Activated CD4-positive, alpha-beta T cell treated with anti-CD3 and anti-CD28 coated beads for 48 hours (primary cell): ENCODE data around the gene FLII.
"Not testable (repeated sequence)": the region's sequence is repeated elsewhere in the genome, so short reads cannot be mapped to it uniquely, and the experiment has no call there.

ENCODE experiments used
- DNase-seq: peaks from one replicate; pipeline ENCODE4 v3.0.0-alpha.2; 2020

The FLII gene

GRCh38 chr17:18238299-18238698 lies 20.2 kb downstream of the FLII start:
- DNase-seq, result no peak

- DNase-seq, result no peak
Observed at GRCh38 chr17:18237461-18237860, 21.1 kb downstream of the FLII start.

GRCh38 chr17:18236494-18236893 lies 22.0 kb downstream of the FLII start:
- DNase-seq, result no peak

GRCh38 chr17:18235743-18236256 lies 22.7 kb downstream of the FLII start:
- peak; percentile 65 for DNase-seq

GRCh38 chr17:18234853-18235380 lies 23.6 kb downstream of the FLII start:
- no peak for DNase-seq

- no peak for DNase-seq
Observed at GRCh38 chr17:18233803-18234518, 24.6 kb downstream of the FLII start.

- DNase-seq, result no peak
Observed at GRCh38 chr17:18231164-18231563, 27.4 kb downstream of the FLII start.

- DNase-seq, result no peak
Observed at GRCh38 chr17:18230288-18231141, 28.0 kb downstream of the FLII start.

GRCh38 chr17:18229771-18230170 lies 28.8 kb downstream of the FLII start:
- DNase-seq, result no peak

GRCh38 chr17:18229254-18229653 lies 29.3 kb downstream of the FLII start:
- DNase-seq, result no peak

GRCh38 chr17:18228176-18228682 lies 30.3 kb downstream of the FLII start:
- DNase-seq, result no peak

- no peak for DNase-seq
Observed at GRCh38 chr17:18227635-18228034, 30.9 kb downstream of the FLII start.

GRCh38 chr17:18226284-18226945 lies 32.1 kb downstream of the FLII start:
- no peak for DNase-seq

- DNase-seq, result peak; percentile 14
Observed at GRCh38 chr17:18225642-18226283, 32.8 kb downstream of the FLII start.

- DNase-seq, result peak; percentile 97
Observed at GRCh38 chr17:18225121-18225641, 33.4 kb downstream of the FLII start, which contains the start of gene LLGL1. LLGL1 (plus strand) TSS chr17:18225635; CDS start chr17:18225683, 48 bp downstream.

GRCh38 chr17:18224387-18225120 lies 34.0 kb downstream of the FLII start:
- DNase-seq, result no peak

- DNase-seq, result no peak
Observed at GRCh38 chr17:18224053-18224386, 34.5 kb downstream of the FLII start.

GRCh38 chr17:18218756-18219415 lies 39.7 kb downstream of the FLII start:
- DNase-seq, result no peak

GRCh38 chr17:18217412-18218015 lies 41.0 kb downstream of the FLII start:
- DNase-seq, result peak; percentile 83

- DNase-seq, result not testable (repeated sequence)
Observed at GRCh38 chr17:18216906-18217305, 41.6 kb downstream of the FLII start.
